GM23248 (cell line): ENCODE results near the gene SLC43A2. TPM values are rescaled to one million over a fixed set of nuclear protein-coding genes. Genes with fewer than 3 reads are reported as not detected.

ENCODE experiments used
- DNase-seq: peaks from one replicate; pipeline ENCODE4 v3.0.0-alpha.2; 2015
- H2AFZ ChIP-seq: fragments of 200-600 bp; sonication (generic); 2 replicates; pipeline ENCODE4 v1.6.1; 2016; ENCODE audit warnings: antibody characterized with exemption
- H3F3A ChIP-seq: fragments of 200-600 bp; sonication (generic); 2 replicates; pipeline ENCODE4 v1.6.1; 2016; ENCODE audit warnings: mild to moderate bottlenecking, antibody characterized with exemption, mixed run types; ENCODE audit not compliant: insufficient read depth
- H3K27ac ChIP-seq: fragments of 200-600 bp; sonication (generic); 2 replicates; pipeline ENCODE4 v1.5.1; 2016; ENCODE audit warnings: mild to moderate bottlenecking
- H3K27me3 ChIP-seq: fragments of 200-600 bp; sonication (generic); replicated peaks from 2 replicates; pipeline ENCODE4 v1.6.1; 2016; ENCODE audit warnings: mild to moderate bottlenecking; ENCODE audit not compliant: insufficient read depth
- H3K36me3 ChIP-seq: fragments of 200-600 bp; sonication (generic); 2 replicates; pipeline ENCODE4 v1.6.1; 2016; ENCODE audit warnings: low read depth, mild to moderate bottlenecking
- H3K4me1 ChIP-seq: fragments of 200-600 bp; sonication (generic); 2 replicates; pipeline ENCODE4 v1.6.1; 2016; ENCODE audit warnings: mild to moderate bottlenecking; ENCODE audit not compliant: insufficient read depth
- H3K4me2 ChIP-seq: fragments of 200-600 bp; sonication (generic); one replicate; pipeline ENCODE4 v1.6.1; 2016; ENCODE audit warnings: mild to moderate bottlenecking; ENCODE audit not compliant: unreplicated experiment
- H3K4me3 ChIP-seq: fragments of 200-600 bp; sonication (generic); 2 replicates; pipeline ENCODE4 v1.5.1; 2016; ENCODE audit warnings: mild to moderate bottlenecking
- H3K79me2 ChIP-seq: fragments of 200-600 bp; sonication (generic); 2 replicates; pipeline ENCODE4 v1.6.1; 2016; ENCODE audit warnings: mild to moderate bottlenecking; ENCODE audit not compliant: insufficient read depth
- H3K9ac ChIP-seq: fragments of 200-600 bp; sonication (generic); 2 replicates; pipeline ENCODE4 v1.6.1; 2016; ENCODE audit warnings: mild to moderate bottlenecking
- H3K9me2 ChIP-seq: fragments of 200-600 bp; sonication (generic); 2 replicates; pipeline ENCODE4 v1.6.1; 2016; ENCODE audit warnings: mixed run types, mild to moderate bottlenecking, moderate library complexity; ENCODE audit not compliant: insufficient read depth
- H3K9me3 ChIP-seq: fragments of 200-600 bp; sonication (generic); one replicate; pipeline ENCODE4 v1.6.1; 2017; ENCODE audit warnings: low read depth
- H4K20me1 ChIP-seq: fragments of 200-600 bp; sonication (generic); 2 replicates; pipeline ENCODE4 v1.6.0; 2016; ENCODE audit not compliant: insufficient read depth
- EZH2 ChIP-seq: fragments of 200-600 bp; sonication (generic); IDR thresholded peaks from 2 replicates; pipeline ENCODE4 v1.6.1; 2018; ENCODE audit warnings: antibody characterized with exemption, mild to moderate bottlenecking; ENCODE audit not compliant: insufficient read depth, poor library complexity, severe bottlenecking
- EZH2phosphoT487 ChIP-seq: fragments of 200-600 bp; sonication (generic); IDR thresholded peaks from 2 replicates; pipeline ENCODE4 v1.6.1; 2018; ENCODE audit warnings: antibody characterized with exemption, moderate library complexity, mild to moderate bottlenecking, low read depth; ENCODE audit not compliant: insufficient read depth
- WGBS, 2 experiments: methylation state at CpG; one replicate each; pipeline ENCODE4 v1.1.6; 2015 to 2017; ENCODE audit warnings: low lambda C conversion rate in 2 of 2, low coverage in 1 of 2; ENCODE audit errors: missing lambda C conversion rate in 2 of 2; 5-methylcytosine and 5-hydroxymethylcytosine counted together
- in situ Hi-C: fragments of 300-500 bp; cut with MboI; formaldehyde crosslinking; loops from 2 replicates; pipeline ENCODE4 v1.15.0; 2020
- polyA plus RNA-seq: library from polyadenylated mRNA; unstranded; fragments of >200 nt; fragmentation: Nextera tagmentation; extraction: Ambion mirVana; gene quantifications from 2 replicates; pipeline ENCODE4 v1.2.1, GENCODE V29; 2016
- total RNA-seq: library from RNA; depleted of rRNA; stranded (reverse); fragments of >200 nt; shearing (Covaris generic); gene quantifications from 2 replicates; pipeline ENCODE4 v1.2.3, GENCODE V29; 2014

Gene SLC43A2
- total and polyA plus RNA-seq, 2 experiments from 2014 or later, result 6.0 to 8.6 TPM

- Histone ChIP-seq H3K4me2 (no peak overlapping the region), H3K27me3 (no peaks in the 10 kb centered on the region), H3K9ac (no peak overlapping the region), H3K4me3 (no peak overlapping the region), H3K4me1 (peaks cover 13% of the 10 kb centered on the region), H3F3A (peaks cover 3% of the 10 kb centered on the region; the same call in 1 of the 2 replicates), H2AFZ (no peak overlapping the region), H3K27ac (no peak overlapping the region), H3K9me2 (no peaks in the 10 kb centered on the region), H3K9me3 (no peaks in the 10 kb centered on the region), H4K20me1 (no peaks in the 10 kb centered on the region), H3K36me3 (no peaks in the 10 kb centered on the region), H3K79me2 (no peaks in the 10 kb centered on the region)
- DNase-seq, result no peak
- in situ Hi-C loops, result no loop called here
- WGBS, 2 experiments, result 87 to 88% methylated on average over 5 of the region's 5 CpGs
- TF ChIP-seq EZH2phosphoT487 (no peak), EZH2 (no peak)
Observed at GRCh38 chr17:1593630-1593931, 35.1 kb downstream of the SLC43A2 start.

DNA sequence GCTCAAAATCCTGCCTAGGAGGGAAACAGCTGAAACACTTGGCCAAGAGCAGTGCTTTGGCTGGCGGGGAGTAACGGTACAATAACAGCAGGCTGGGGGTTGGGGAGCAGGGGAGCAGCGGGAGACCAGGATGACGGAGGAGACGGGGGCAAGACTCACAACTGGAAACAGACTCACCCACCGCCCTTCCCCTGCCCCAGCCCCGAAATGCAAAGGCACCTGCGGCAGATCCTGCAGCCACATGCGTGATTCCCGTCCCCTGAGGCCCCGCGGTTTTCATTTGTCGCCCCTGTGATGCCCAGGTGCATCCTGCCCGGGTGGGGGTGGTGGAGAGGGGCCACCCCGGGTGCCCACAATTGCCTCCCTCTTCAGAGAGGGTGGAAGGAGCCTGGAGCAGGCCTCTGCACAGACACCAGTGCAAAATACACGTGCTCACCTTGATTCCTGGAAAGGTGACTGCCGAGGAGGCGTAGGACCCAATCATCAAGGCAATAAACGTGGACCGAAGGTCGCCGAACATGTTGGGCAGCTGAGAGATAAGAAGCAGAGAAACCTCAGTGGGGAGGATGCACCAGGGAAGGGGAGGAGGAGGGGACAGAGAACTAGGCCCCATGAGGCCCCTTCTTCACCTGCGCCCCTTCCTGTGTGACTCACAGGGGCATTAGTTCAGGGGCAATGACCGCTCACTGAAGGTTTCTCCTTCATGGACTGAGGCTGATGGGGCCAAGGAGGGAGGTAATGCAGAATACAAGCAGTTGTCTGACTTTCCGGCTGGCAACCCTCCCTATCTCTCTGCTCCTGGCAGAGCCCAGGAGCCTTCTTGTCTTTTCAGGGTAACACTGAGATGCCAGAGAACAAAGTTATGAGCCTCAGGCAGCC lies 35.6 kb downstream of the SLC43A2 start:
- no peak for DNase-seq
- TF ChIP-seq EZH2, result no peak
- no peak for TF ChIP-seq EZH2phosphoT487
- no peak overlapping the region for H3K4me2 ChIP-seq
- H3K9me2 ChIP-seq, result no peaks in the 10 kb centered on the region
- H3K27me3 ChIP-seq, result no peaks in the 10 kb centered on the region
- 87 to 91% methylated on average over 20 to 25 of the region's 25 CpGs for WGBS, 2 experiments
- no peaks in the 10 kb centered on the region for H3K9me3 ChIP-seq
- H3K36me3 ChIP-seq, result no peaks in the 10 kb centered on the region
- H3K9ac ChIP-seq, result no peak overlapping the region
- H3K79me2 ChIP-seq, result no peaks in the 10 kb centered on the region
- peaks cover 13% of the 10 kb centered on the region for H3K4me1 ChIP-seq
- no peak overlapping the region for H3K4me3 ChIP-seq
- in situ Hi-C loops, result no loop called here
- peaks cover 3% of the 10 kb centered on the region; the same call in 1 of the 2 replicates for H3F3A ChIP-seq
- H4K20me1 ChIP-seq, result no peaks in the 10 kb centered on the region
- H3K27ac ChIP-seq, result no peak overlapping the region
- no peak overlapping the region for H2AFZ ChIP-seq

- TF ChIP-seq EZH2 (no peak), EZH2phosphoT487 (no peak)
- Histone ChIP-seq H3K27ac (no peak overlapping the region), H3F3A (peaks cover 3% of the 10 kb centered on the region; the same call in 1 of the 2 replicates), H2AFZ (no peak overlapping the region), H4K20me1 (no peaks in the 10 kb centered on the region), H3K4me2 (no peak overlapping the region), H3K27me3 (no peaks in the 10 kb centered on the region), H3K36me3 (no peaks in the 10 kb centered on the region), H3K9ac (no peak overlapping the region), H3K9me2 (no peaks in the 10 kb centered on the region), H3K79me2 (no peaks in the 10 kb centered on the region), H3K9me3 (no peaks in the 10 kb centered on the region), H3K4me1 (peaks cover 13% of the 10 kb centered on the region), H3K4me3 (no peak overlapping the region)
- 89 to 95% methylated on average over 34 of the region's 40 CpGs for WGBS, 2 experiments
- in situ Hi-C loops, result no loop called here
- DNase-seq, result no peak
Observed at GRCh38 chr17:1591474-1592090, 37.1 kb downstream of the SLC43A2 start.

GRCh38 chr17:1590747-1591473 lies 37.7 kb downstream of the SLC43A2 start:
- no peaks in the 10 kb centered on the region for H4K20me1 ChIP-seq
- no peaks in the 10 kb centered on the region for H3K9me2 ChIP-seq
- H3K9ac ChIP-seq, result no peak overlapping the region
- in situ Hi-C loops, result no loop called here
- TF ChIP-seq EZH2phosphoT487, result no peak
- TF ChIP-seq EZH2, result no peak
- H3K27ac ChIP-seq, result no peak overlapping the region
- WGBS, 2 experiments, result 84 to 85% methylated on average over 29 to 38 of the region's 38 CpGs
- H2AFZ ChIP-seq, result no peak overlapping the region
- H3K9me3 ChIP-seq, result no peaks in the 10 kb centered on the region
- H3K4me3 ChIP-seq, result no peak overlapping the region
- no peaks in the 10 kb centered on the region for H3K79me2 ChIP-seq
- H3K27me3 ChIP-seq, result no peaks in the 10 kb centered on the region
- peaks cover 3% of the 10 kb centered on the region; the same call in 1 of the 2 replicates for H3F3A ChIP-seq
- H3K4me1 ChIP-seq, result peaks cover 13% of the 10 kb centered on the region
- H3K36me3 ChIP-seq, result no peaks in the 10 kb centered on the region
- no peak for DNase-seq
- H3K4me2 ChIP-seq, result no peak overlapping the region
